GM21447 (cell line): ENCODE results near the gene NPTXR.

ENCODE experiments used
- ATAC-seq: cut with Tn5 transposase; IDR thresholded peaks from one replicate; pipeline ENCODE4 v1.9.1; 2021; ENCODE audit not compliant: unreplicated experiment

NPTXR gene

GRCh38 chr22:38774496-38775166, 69.2 kb downstream of the NPTXR start:
- ATAC-seq: no peak

- no peak for ATAC-seq
Observed at GRCh38 chr22:38773363-38773946, 70.4 kb downstream of the NPTXR start.

GRCh38 chr22:38772623-38772873, 71.3 kb downstream of the NPTXR start:
- no peak for ATAC-seq

GRCh38 chr22:38770257-38770949, 73.4 kb downstream of the NPTXR start:
- no peak for ATAC-seq
